Renal pelvis (tissue), 4 donors: Measurements from ENCODE around the gene ISM2. TPM values are rescaled to one million over a fixed set of nuclear protein-coding genes. Genes with fewer than 3 reads are reported as not detected.

ENCODE experiments used
- DNase-seq: peaks from one replicate; pipeline ENCODE4 v3.0.0-alpha.2; 2013
- polyA plus RNA-seq, 3 donors: library from polyadenylated mRNA; unstranded; fragments of 120-200 nt; gene quantifications; one replicate each; pipeline ENCODE4 v1.2.1, GENCODE V29; 2013; ENCODE audit not compliant: insufficient read length in 3 of 3

Gene ISM2
- polyA plus RNA-seq, 3 donors = 2.1 to 2.9 (median 2.7) TPM

GRCh38 chr14:77469539-77469938, 29.1 kb downstream of the ISM2 start:
- DNase-seq = no peak

GRCh38 chr14:77469067-77469505, 29.5 kb downstream of the ISM2 start:
- DNase-seq = no peak

GRCh38 chr14:77467801-77468200, 30.8 kb downstream of the ISM2 start:
- no peak for DNase-seq

- peak; percentile 75 for DNase-seq
These were observed 39.4 kb downstream of the ISM2 start for GRCh38 chr14:77459072-77459723.

- no peak for DNase-seq
These were observed 40.2 kb downstream of the ISM2 start for GRCh38 chr14:77458249-77458950.

GRCh38 chr14:77457522-77458248, 40.9 kb downstream of the ISM2 start, which contains the start of the genes AHSA1 and VIPAS39:
Gene AHSA1 (plus strand): TSS chr14:77458093. CDS start chr14:77458190, 97 bp downstream.
Gene VIPAS39 (minus strand): TSS chr14:77457601. CDS start chr14:77454102, 3,499 bp downstream.
- DNase-seq = peak; percentile 99

- DNase-seq = no peak
These were observed 41.5 kb downstream of the ISM2 start for GRCh38 chr14:77457115-77457521.

- DNase-seq = no peak
These were observed 42.5 kb downstream of the ISM2 start for GRCh38 chr14:77455966-77456640.

GRCh38 chr14:77442196-77442595, 56.4 kb downstream of the ISM2 start:
- DNase-seq = no peak

GRCh38 chr14:77439861-77440260, 58.8 kb downstream of the ISM2 start:
- no peak for DNase-seq

- DNase-seq = no peak
These were observed 60.0 kb downstream of the ISM2 start for GRCh38 chr14:77438596-77438995.

- DNase-seq = no peak
These were observed 62.6 kb downstream of the ISM2 start for GRCh38 chr14:77436042-77436441.

- no peak for DNase-seq
These were observed 72.2 kb downstream of the ISM2 start for GRCh38 chr14:77426396-77426795.

- no peak for DNase-seq
These were observed 73.8 kb downstream of the ISM2 start for GRCh38 chr14:77424862-77425261.

Other genes starting within 250 kb of the ISM2 start
- not detected for gene NGB, start 227.6 kb downstream of the ISM2 start, polyA plus RNA-seq
- gene POMT2, start 177.9 kb downstream of the ISM2 start, polyA plus RNA-seq = 10 to 100 TPM; 36.6 to 54.2 (median 44.1) TPM
- gene GSTZ1, start 177.8 kb downstream of the ISM2 start, polyA plus RNA-seq = 10 to 100 TPM; 31.8 to 33.6 (median 33.5) TPM
- gene TMED8, start 121.7 kb downstream of the ISM2 start, polyA plus RNA-seq = 10 to 100 TPM; 18.1 to 25.4 (median 24.5) TPM
- 10 to 100 TPM in 1 of 3 donors, 1 to 10 TPM in 2; 8.0 to 10.8 (median 8.3) TPM for gene SAMD15, start 121.4 kb downstream of the ISM2 start, polyA plus RNA-seq
- gene NOXRED1, start 75.3 kb downstream of the ISM2 start, polyA plus RNA-seq = 1 to 10 TPM; 2.0 to 4.5 (median 2.8) TPM
- gene VIPAS39, start 41.2 kb downstream of the ISM2 start, polyA plus RNA-seq = 10 to 100 TPM; 29.7 to 32.0 (median 31.3) TPM
- 100 to 1,000 TPM; 173 to 234 (median 209) TPM for gene AHSA1, start 40.7 kb downstream of the ISM2 start, polyA plus RNA-seq
- gene SPTLC2, start 117.8 kb upstream of the ISM2 start, polyA plus RNA-seq = 10 to 100 TPM; 64.8 to 77.3 (median 67.5) TPM
- gene ALKBH1, start 209.2 kb upstream of the ISM2 start, polyA plus RNA-seq = 10 to 100 TPM; 16.4 to 19.4 (median 16.9) TPM
- 100 to 1,000 TPM; 102 to 108 (median 102) TPM for gene SLIRP, start 209.3 kb upstream of the ISM2 start, polyA plus RNA-seq